ENCODE measurements around the gene GABBR1. TPM values are rescaled to one million over a fixed set of nuclear protein-coding genes. Genes with fewer than 3 reads are reported as not detected.

GABBR1 gene
- total RNA-seq, 1 donor from 2014 or later: 33.5 TPM

DNA sequence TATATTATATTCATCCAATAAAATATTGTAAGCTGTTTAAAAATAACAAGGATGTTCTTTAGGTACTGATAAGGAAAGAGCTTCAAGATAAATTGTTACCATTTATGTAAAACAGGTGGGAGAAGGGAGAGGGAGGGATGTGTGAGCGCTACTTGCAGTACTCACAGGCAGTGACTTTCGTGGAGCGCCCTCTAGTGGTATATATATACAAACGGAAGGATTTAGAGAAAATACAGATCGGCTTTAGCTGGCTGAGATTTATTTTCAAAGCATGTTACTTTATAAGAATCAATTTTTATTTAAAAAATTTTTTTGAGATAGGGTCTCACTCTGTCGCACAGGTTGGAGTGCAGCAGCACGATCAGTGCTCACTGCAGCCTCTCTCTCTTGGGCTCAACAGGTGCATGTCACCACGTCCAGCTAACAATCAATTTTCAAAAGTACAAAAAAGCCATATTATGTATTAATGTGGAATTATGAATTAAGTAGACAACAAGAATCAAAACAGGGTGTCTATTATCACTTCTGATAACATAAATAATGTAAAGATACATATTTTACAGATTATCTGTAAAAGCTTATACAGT lies 20.6 kb upstream of the GABBR1 start:
- DNase-seq (ENCODE audit: low spot score): no peak

DNA sequence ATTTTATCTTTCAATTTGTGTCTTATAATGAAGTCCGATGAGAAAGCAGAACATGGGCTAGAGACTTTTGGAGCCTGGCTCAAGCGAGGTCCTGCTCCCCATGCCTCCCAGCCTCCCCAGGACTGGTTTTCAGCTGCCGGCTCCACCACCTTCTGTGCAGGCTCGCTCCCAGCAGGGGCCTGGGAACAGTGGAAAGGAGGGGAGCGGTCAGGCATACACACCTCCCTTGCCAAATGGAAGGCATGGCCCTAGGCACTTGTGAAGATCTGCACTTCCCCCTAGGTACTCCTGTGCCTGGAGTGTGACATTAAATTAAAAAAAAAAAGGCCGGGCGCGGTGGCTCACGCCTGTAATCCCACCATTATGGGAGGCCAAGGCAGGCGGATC lies 19.2 kb upstream of the GABBR1 start:
- DNase-seq (ENCODE audit: low spot score): no peak

DNA sequence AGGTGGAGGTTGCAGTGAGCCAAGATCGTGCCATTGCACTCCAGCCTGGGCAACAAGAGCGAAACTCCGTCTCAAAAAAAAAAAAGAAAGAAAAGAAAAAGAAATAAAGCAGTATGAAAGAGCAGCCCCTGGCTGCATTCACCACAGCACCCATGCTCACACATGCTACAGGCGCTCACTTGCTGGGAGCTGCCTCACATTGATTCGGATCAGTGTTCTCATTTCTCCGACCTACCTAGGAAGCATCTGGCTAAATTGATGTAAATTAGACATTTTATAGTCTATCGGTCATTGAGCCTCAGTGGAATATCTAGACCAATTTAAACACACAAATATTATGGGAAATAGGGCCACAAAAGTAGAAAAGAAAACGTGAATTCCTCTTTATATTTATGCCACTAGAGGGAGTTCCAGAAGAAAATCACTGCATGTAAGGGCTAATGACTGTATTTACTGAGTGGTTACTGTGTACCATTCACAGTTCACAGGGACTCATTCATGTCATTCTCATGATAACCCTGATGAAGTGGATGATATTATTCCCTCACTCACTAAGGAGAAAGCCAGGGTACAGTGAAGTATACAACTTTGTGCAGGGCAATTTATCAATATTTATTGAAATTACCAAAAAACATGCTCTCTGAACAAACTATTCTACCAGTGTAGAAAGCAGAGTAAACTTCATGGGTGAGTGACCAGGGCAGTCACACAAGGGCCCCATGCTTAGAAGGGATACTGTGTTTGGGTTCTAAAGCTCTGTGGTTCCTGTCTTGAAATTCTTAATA lies 18.6 kb upstream of the GABBR1 start:
- no peak for DNase-seq (ENCODE audit: low spot score)

GRCh38 chr6:29649701-29650673 lies 17.0 kb upstream of the GABBR1 start:
- DNase-seq (ENCODE audit: low spot score): peak; percentile 98

GRCh38 chr6:29647927-29648642 lies 15.1 kb upstream of the GABBR1 start:
- no peak for DNase-seq (ENCODE audit: low spot score)

GRCh38 chr6:29641430-29642148 lies 8.6 kb upstream of the GABBR1 start:
- no peak for DNase-seq (ENCODE audit: low spot score)

- DNase-seq (ENCODE audit: low spot score): no peak
Measured at GRCh38 chr6:29637247-29637646, 4.3 kb upstream of the GABBR1 start.

GRCh38 chr6:29633534-29633905 lies 537 bp upstream of the GABBR1 start:
- DNase-seq (ENCODE audit: low spot score): no peak

GRCh38 chr6:29631860-29632731 lies 887 bp downstream of the GABBR1 start:
- peak; percentile 90 for DNase-seq (ENCODE audit: low spot score)

DNA sequence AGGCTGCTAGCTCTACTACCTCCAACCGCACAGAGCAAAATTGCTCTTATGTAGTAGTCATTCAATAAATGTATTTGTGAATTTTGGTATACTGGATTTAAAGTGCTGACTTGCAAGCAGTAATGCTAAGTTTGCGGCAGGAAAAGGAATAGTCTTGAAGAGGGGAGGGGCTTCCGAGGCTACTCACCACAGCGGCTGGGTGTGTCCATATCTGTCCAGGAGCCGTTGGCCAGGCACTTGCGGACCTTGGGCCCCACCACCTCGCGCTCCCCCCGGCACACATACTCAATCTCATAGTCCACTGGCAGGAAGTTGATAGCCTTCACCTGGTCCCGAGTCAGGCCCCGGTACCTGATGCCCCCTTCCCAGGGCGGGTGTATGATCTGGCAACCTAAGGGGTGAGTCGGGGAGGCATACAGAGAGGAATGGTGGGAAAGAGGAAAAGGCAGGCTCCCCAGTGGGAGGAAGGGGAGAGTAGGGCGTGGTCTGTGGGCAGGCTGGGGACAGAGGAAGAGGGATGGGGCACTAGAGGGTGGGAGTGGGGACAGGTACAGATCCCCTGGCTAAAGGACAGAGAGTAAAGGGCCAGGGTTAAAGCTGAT lies 1.7 kb downstream of the GABBR1 start:
- no peak for DNase-seq (ENCODE audit: low spot score)

GRCh38 chr6:29630315-29630714 lies 2.7 kb downstream of the GABBR1 start:
- DNase-seq (ENCODE audit: low spot score): no peak

DNA sequence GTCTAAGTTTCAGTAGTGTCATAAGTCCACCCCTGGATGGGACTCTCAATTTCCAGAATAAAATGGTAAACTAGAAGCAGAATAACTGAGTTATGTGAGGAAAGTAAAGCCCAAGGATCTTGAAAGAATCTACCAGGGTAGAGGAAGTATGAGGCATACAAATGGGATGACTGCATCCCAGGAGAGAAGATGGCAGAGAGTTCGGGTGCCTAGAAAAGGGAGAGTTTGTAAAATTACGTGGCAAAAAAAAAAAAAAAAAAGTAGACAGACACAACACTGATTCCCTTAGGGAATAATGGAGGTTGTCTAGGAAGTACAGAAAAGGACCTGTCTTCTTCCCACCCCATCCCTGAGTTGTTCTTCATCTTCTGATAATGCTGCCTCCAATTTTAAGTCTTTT lies 3.4 kb downstream of the GABBR1 start:
- DNase-seq (ENCODE audit: low spot score): no peak

- peak; percentile 90 for DNase-seq (ENCODE audit: low spot score)
Measured at GRCh38 chr6:29628419-29629281, 4.3 kb downstream of the GABBR1 start.

GRCh38 chr6:29627755-29628418 lies 5.1 kb downstream of the GABBR1 start:
- DNase-seq (ENCODE audit: low spot score): peak; percentile 90

- DNase-seq (ENCODE audit: low spot score): peak; percentile 78
Measured at GRCh38 chr6:29626948-29627754, 5.8 kb downstream of the GABBR1 start.

GRCh38 chr6:29625337-29625930 lies 7.5 kb downstream of the GABBR1 start:
- DNase-seq (ENCODE audit: low spot score): no peak
